Bronchial epithelial cell (primary cell): ENCODE measurements around the gene BTBD2. TPM values are rescaled to one million over a fixed set of nuclear protein-coding genes. Genes with fewer than 3 reads are reported as not detected.

Experiments used
- DNase-seq: peaks from one replicate; pipeline ENCODE4 v3.0.0-alpha.2; 2010; ENCODE audit warnings: low read depth
- FAIRE-seq: peaks from 2 replicates; lab custom pipeline; 2011; peaks lifted over from hg19 to GRCh38; lab: Jason Lieb, UNC
- H3K27me3 ChIP-seq: 2 replicates; pipeline ENCODE4 v1.5.1; 2011; ENCODE audit warnings: low read length; ENCODE audit not compliant: control insufficient read depth, insufficient read depth
- H3K36me3 ChIP-seq: 2 replicates; pipeline ENCODE4 v1.5.1; 2011; ENCODE audit warnings: low read length; ENCODE audit not compliant: control insufficient read depth, insufficient read depth
- H3K4me3 ChIP-seq: 2 replicates; pipeline ENCODE4 v1.5.1; 2011; ENCODE audit warnings: mild to moderate bottlenecking, low read depth, low read length, control low read depth
- CTCF ChIP-seq: IDR thresholded peaks from 2 replicates; pipeline ENCODE4 v1.5.1; 2011; ENCODE audit warnings: mild to moderate bottlenecking, moderate library complexity, low read length, control low read depth, inconsistent platforms; ENCODE audit not compliant: insufficient read depth, severe bottlenecking
- total RNA-seq: library from RNA; depleted of rRNA; stranded (reverse); fragments of >200 nt; gene quantifications from 2 replicates; pipeline ENCODE4 v1.2.1, GENCODE V29; 2014

Gene BTBD2
- total RNA-seq, 1 donor from 2014 or later: 23.2 TPM

GRCh38 chr19:1942934-1943555 is 72.5 kb downstream of the BTBD2 start:
- Histone ChIP-seq H3K27me3 (no peaks in the 10 kb centered on the region), H3K4me3 (peak overlapping the region; percentile 95), H3K36me3 (no peaks in the 10 kb centered on the region)
- FAIRE-seq (no peak), DNase-seq (no peak)
- TF ChIP-seq CTCF: no peak

- no peaks in the 10 kb centered on the region for H3K36me3 ChIP-seq
- FAIRE-seq: no peak
- peak overlapping the region; percentile 95 for H3K4me3 ChIP-seq
- H3K27me3 ChIP-seq: no peaks in the 10 kb centered on the region
- peak; percentile 60 for DNase-seq
- no peak for TF ChIP-seq CTCF
Observed at GRCh38 chr19:1942078-1942933, 73.2 kb downstream of the BTBD2 start.

GRCh38 chr19:1941146-1942077 is 74.1 kb downstream of the BTBD2 start, which contains the start of gene CSNK1G2:
TSS of gene CSNK1G2 (plus strand) at chr19:1941172. CDS start at chr19:1969773, 28,601 bp downstream.
- DNase-seq (no peak), FAIRE-seq (no peak)
- Histone ChIP-seq H3K36me3 (no peaks in the 10 kb centered on the region), H3K27me3 (no peaks in the 10 kb centered on the region), H3K4me3 (peak within 1 kb of the TSS; percentile 95)
- no peak for TF ChIP-seq CTCF

GRCh38 chr19:1938071-1938470 is 77.4 kb downstream of the BTBD2 start:
- TF ChIP-seq CTCF: no peak
- Histone ChIP-seq H3K4me3 (no peak overlapping the region), H3K27me3 (no peaks in the 10 kb centered on the region), H3K36me3 (no peaks in the 10 kb centered on the region)
- FAIRE-seq (no peak), DNase-seq (no peak)

- no peak for TF ChIP-seq CTCF
- H3K4me3 ChIP-seq: no peak overlapping the region
- no peaks in the 10 kb centered on the region for H3K27me3 ChIP-seq
- FAIRE-seq: no peak
- no peak for DNase-seq
- H3K36me3 ChIP-seq: no peaks in the 10 kb centered on the region
Observed at GRCh38 chr19:1936916-1937610, 78.5 kb downstream of the BTBD2 start.
